Fibroblast of mammary gland (primary cell): Measurements from ENCODE around the gene NINJ1.

Experiments
- DNase-seq: peaks from one replicate; pipeline ENCODE4 v3.0.0-alpha.2; 2010; ENCODE audit warnings: low read depth
- H3K4me3 ChIP-seq: 2 replicates; pipeline ENCODE4 v1.5.1; 2011; ENCODE audit warnings: low read depth, mild to moderate bottlenecking, low read length, moderate library complexity; ENCODE audit not compliant: control insufficient read depth
- TF ChIP-seq, protein P1 (sequence below): conservative IDR thresholded peaks from 2 replicates; pipeline ENCODE4 v1.5.1; 2011; ENCODE audit warnings: low read depth, low read length, inconsistent platforms; ENCODE audit not compliant: control insufficient read depth, insufficient read depth

NINJ1 gene

GRCh38 chr9:93099551-93100275 is 34.3 kb downstream of the NINJ1 start:
- DNase-seq, result no peak
- no peak overlapping the region for H3K4me3 ChIP-seq
- TF ChIP-seq, protein P1, sequence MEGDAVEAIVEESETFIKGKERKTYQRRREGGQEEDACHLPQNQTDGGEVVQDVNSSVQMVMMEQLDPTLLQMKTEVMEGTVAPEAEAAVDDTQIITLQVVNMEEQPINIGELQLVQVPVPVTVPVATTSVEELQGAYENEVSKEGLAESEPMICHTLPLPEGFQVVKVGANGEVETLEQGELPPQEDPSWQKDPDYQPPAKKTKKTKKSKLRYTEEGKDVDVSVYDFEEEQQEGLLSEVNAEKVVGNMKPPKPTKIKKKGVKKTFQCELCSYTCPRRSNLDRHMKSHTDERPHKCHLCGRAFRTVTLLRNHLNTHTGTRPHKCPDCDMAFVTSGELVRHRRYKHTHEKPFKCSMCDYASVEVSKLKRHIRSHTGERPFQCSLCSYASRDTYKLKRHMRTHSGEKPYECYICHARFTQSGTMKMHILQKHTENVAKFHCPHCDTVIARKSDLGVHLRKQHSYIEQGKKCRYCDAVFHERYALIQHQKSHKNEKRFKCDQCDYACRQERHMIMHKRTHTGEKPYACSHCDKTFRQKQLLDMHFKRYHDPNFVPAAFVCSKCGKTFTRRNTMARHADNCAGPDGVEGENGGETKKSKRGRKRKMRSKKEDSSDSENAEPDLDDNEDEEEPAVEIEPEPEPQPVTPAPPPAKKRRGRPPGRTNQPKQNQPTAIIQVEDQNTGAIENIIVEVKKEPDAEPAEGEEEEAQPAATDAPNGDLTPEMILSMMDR, result no peak

GRCh38 chr9:93098236-93098946 is 35.7 kb downstream of the NINJ1 start:
- peak; percentile 98 for DNase-seq
- H3K4me3 ChIP-seq, result peak overlapping the region; percentile 36

GRCh38 chr9:93097511-93098201 is 36.4 kb downstream of the NINJ1 start:
- H3K4me3 ChIP-seq, result peak overlapping the region; percentile 65
- no peak for DNase-seq
- TF ChIP-seq, protein P1, result no peak

More at GRCh38 chr9:93098236-93098946, 35.7 kb downstream of the NINJ1 start:
- TF ChIP-seq, protein P1, result no peak

DNA sequence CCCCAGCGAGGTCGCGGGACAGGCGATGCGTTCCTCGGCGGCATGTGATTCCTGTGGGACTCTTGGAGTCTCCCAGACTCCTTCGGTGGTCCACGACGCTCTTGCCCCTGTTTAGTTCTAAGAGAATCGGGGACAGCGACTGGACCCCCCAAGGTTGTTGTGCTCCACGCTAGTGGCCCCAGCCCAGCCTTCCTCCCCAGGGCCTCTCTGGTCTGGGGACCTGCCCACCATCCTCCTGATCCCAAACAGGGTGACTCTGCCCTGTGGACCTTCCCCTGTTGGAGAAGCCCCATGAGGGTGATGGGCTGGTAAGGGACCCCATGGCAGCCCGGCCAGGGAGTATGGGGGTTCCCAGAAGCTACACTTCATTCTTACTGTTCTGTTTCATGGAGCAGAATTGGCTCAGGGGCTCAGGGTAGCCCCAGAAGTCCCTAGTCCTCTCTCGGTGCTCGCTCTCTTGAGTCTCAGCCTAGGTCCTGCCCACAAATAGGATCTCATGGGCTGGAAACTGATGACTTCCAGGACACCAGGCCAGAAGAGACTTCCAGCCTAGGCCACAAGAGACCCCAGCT is 37.2 kb downstream of the NINJ1 start:
- no peak for DNase-seq
- TF ChIP-seq, protein P1, result no peak
- H3K4me3 ChIP-seq, result peak overlapping the region; percentile 65

DNA sequence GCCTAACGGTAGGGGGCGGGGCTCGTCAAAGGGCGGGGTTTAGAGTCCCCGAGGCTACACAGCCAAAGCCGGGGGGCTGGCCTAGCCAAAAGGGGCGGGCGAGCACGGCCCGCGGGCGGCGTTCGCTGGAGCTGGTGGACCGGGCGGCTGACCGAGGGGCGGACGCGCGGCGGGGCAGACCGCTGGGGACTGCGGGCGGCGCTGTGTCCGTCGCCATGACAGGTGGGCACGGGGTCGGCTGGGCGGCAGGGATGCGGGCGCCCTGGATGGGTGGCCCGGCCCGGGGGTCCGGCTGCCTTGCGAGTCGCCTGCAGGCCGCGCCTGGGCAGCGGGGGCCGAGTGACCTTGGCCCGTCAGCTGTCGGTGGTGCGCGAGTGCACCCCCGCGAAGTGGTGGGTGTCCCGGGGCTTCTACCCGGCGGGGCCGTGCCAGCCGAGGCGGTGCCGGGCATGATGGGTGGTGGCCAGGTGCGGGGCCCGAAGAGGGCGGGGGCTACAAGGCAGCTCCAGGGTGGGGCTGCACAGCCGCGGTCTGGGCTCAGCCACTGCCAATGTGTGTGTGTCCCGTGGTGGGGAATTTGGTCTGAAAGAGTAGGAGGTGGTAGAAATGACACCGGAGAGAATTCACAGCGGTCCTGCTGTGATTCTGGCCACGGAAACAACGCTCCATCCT is 37.8 kb downstream of the NINJ1 start, which contains the start of gene CARD19:
Gene CARD19 (plus strand): TSS at position 87 of the 672 bp plus-strand sequence. CDS start 129 bp downstream, at position 216.
- no peak for DNase-seq
- H3K4me3 ChIP-seq, result peak within 1 kb of the TSS; percentile 65
- TF ChIP-seq, protein P1, result no peak
